GM23248 (cell line): ENCODE measurements around the gene MAGEE1.

Experiments
- EZH2 ChIP-seq: fragments of 200-600 bp; sonication (generic); IDR thresholded peaks from 2 replicates; pipeline ENCODE4 v1.6.1; 2018; ENCODE audit warnings: antibody characterized with exemption, mild to moderate bottlenecking; ENCODE audit not compliant: insufficient read depth, poor library complexity, severe bottlenecking
- EZH2phosphoT487 ChIP-seq: fragments of 200-600 bp; sonication (generic); IDR thresholded peaks from 2 replicates; pipeline ENCODE4 v1.6.1; 2018; ENCODE audit warnings: antibody characterized with exemption, moderate library complexity, mild to moderate bottlenecking, low read depth; ENCODE audit not compliant: insufficient read depth

DNA sequence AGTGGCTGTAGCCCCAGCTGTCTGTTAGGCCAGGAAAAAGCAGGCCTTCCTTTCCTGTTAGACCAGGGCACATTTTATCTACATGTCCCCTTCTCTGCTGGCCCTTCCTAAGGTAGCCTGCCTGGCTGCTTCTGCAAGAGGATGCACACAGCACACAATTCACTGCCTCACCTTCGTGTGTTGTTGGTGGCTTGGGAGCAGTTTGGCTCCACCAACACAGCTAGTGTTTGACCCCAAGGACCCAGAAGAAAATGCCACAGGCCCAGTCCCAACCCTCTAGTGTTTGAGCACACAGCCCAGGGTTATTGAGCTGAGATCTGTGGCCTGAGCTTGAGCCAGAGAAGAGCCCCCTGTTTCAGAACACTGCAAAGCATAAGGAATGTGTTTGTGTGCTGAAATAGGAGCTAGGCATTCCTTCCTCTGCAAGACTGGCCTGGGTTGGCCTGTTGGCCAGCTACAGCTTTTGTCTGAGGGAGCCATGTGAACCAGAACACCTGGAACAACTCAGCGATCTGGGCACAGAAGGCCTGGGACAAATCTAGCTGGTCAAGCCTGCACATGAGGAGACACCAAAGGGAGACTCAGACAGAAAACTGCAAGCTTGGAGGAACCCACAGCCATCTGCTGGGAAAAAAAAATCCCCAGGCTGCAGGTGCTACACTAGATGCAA, 26.4 kb downstream of the MAGEE1 start:
- TF ChIP-seq EZH2phosphoT487: no peak
- TF ChIP-seq EZH2: no peak
